Mucosa of descending colon (tissue), 3 donors: ENCODE measurements around the gene USP17L27. TPM values are rescaled to one million over a fixed set of nuclear protein-coding genes. Genes with fewer than 3 reads are reported as not detected.
"Not testable (repeated sequence)": the region's sequence is repeated elsewhere in the genome, so short reads cannot be mapped to it uniquely, and the experiment has no call there.

ENCODE experiments used
- ATAC-seq: fragments of 200-7000 bp; cut with Tn5 transposase; one replicate; pipeline ENCODE4 v1.9.1; 2020; ENCODE audit warnings: mild to moderate bottlenecking, moderate library complexity
- DNase-seq, 3 donors: peaks; one replicate each; pipeline ENCODE4 v3.0.0-alpha.2; 2020
- H3K36me3 ChIP-seq: fragments of 200-600 bp; one replicate; pipeline ENCODE4 v1.8.0; 2021; ENCODE audit warnings: low read depth, mild to moderate bottlenecking
- H3K4me1 ChIP-seq: fragments of 200-600 bp; one replicate; pipeline ENCODE4 v1.8.0; 2021; ENCODE audit warnings: low read depth, mild to moderate bottlenecking
- H3K4me3 ChIP-seq: fragments of 200-600 bp; one replicate; pipeline ENCODE4 v1.8.0; 2021; ENCODE audit warnings: mild to moderate bottlenecking
- H3K9me3 ChIP-seq: fragments of 200-600 bp; one replicate; pipeline ENCODE4 v1.8.0; 2021; ENCODE audit warnings: mild to moderate bottlenecking
- intact Hi-C, 2 donors: fragments of 100-400 bp; cut with DNase I in 1 of 2; cut with micrococcal nuclease in 1 of 2; formaldehyde crosslinking; loops; one replicate each; pipeline versions ENCODE4 v1.11.0 to v1.11.1; 2022; cut with DNase I, micrococcal nuclease
- long read RNA-seq, 2 donors: library from polyadenylated mRNA; unstranded; transcript quantifications; one replicate each; pipeline ENCODE4 v2.0.0, GENCODE V29; 2019 to 2021
- total RNA-seq, 3 donors: library from RNA; stranded (reverse); fragmentation: NEBNext Ultra II Directional in 2 of 3; extraction: Animal tissue kit (Norgen Biotek cat#: 25700) in 2 of 3; gene quantifications; one replicate each; pipeline versions ENCODE4 v1.2.1 to v1.2.4, GENCODE V29; 2021 to 2023
- donor health status: DM: no; HTN: no; CAD: no; lungs with moderate emphysema.
- donor health status: DM: no; HTN: no; CAD: no.
- donor health status: DM: no; HTN: yes; CAD: no.

USP17L27 gene
- not detected for total RNA-seq
- long read RNA-seq, donor 1 = 0 reads
- long read RNA-seq, donor 2 = 0 reads

- intact Hi-C loops, DNase-seq, H3K9me3 ChIP-seq, ATAC-seq, H3K36me3 ChIP-seq, H3K4me3 ChIP-seq, H3K4me1 ChIP-seq: not testable (repeated sequence)
These were observed at the start of gene USP17L27 for GRCh38 chr4:9343848-9344247. Gene USP17L27, plus strand, starts transcription at chr4:9344148. Its CDS starts 0 bp downstream, at chr4:9344148.

- H3K4me3 ChIP-seq, ATAC-seq, H3K36me3 ChIP-seq, DNase-seq, H3K4me1 ChIP-seq, intact Hi-C loops, H3K9me3 ChIP-seq: not testable (repeated sequence)
These were observed 19.8 kb upstream of the USP17L27 start for GRCh38 chr4:9324191-9324590.

GRCh38 chr4:9324865-9325264 is 19.1 kb upstream of the USP17L27 start, which contains the start of gene USP17L24:
Gene USP17L24, plus strand, starts transcription at chr4:9325165. Its CDS starts 0 bp downstream, at chr4:9325165.
- H3K4me3 ChIP-seq, ATAC-seq, intact Hi-C loops, H3K4me1 ChIP-seq, DNase-seq, H3K9me3 ChIP-seq, H3K36me3 ChIP-seq: not testable (repeated sequence)

GRCh38 chr4:9329611-9330010 is 14.3 kb upstream of the USP17L27 start, which contains the start of gene USP17L25:
Gene USP17L25, plus strand, starts transcription at chr4:9329911. Its CDS starts 0 bp downstream, at chr4:9329911.
- H3K4me1 ChIP-seq, DNase-seq, H3K4me3 ChIP-seq, ATAC-seq, H3K36me3 ChIP-seq, intact Hi-C loops, H3K9me3 ChIP-seq: not testable (repeated sequence)

GRCh38 chr4:9334358-9334757 is 9.6 kb upstream of the USP17L27 start, which contains the start of gene USP17L26:
Gene USP17L26, plus strand, starts transcription at chr4:9334658. Its CDS starts 0 bp downstream, at chr4:9334658.
- intact Hi-C loops, H3K9me3 ChIP-seq, H3K4me1 ChIP-seq, H3K4me3 ChIP-seq, DNase-seq, ATAC-seq, H3K36me3 ChIP-seq: not testable (repeated sequence)

- intact Hi-C loops, H3K36me3 ChIP-seq, DNase-seq, H3K4me3 ChIP-seq, H3K9me3 ChIP-seq, ATAC-seq, H3K4me1 ChIP-seq: not testable (repeated sequence)
These were observed 4.8 kb upstream of the USP17L27 start, which contains the start of gene USP17L5 for GRCh38 chr4:9339103-9339502. Gene USP17L5, plus strand, starts transcription at chr4:9339403. Its CDS starts 0 bp downstream, at chr4:9339403.

- intact Hi-C loops, DNase-seq, H3K36me3 ChIP-seq, H3K9me3 ChIP-seq, H3K4me3 ChIP-seq, H3K4me1 ChIP-seq, ATAC-seq: not testable (repeated sequence)
These were observed 4.6 kb downstream of the USP17L27 start, which contains the start of gene USP17L28 for GRCh38 chr4:9348593-9348992. Gene USP17L28, plus strand, starts transcription at chr4:9348893. Its CDS starts 0 bp downstream, at chr4:9348893.

GRCh38 chr4:9350866-9351265 is 6.9 kb downstream of the USP17L27 start:
- H3K36me3 ChIP-seq, ATAC-seq, H3K9me3 ChIP-seq, intact Hi-C loops, H3K4me1 ChIP-seq, H3K4me3 ChIP-seq: not testable (repeated sequence)
- DNase-seq = peak in 1 of 3 donors; percentile 29

GRCh38 chr4:9353338-9353737 is 9.4 kb downstream of the USP17L27 start, which contains the start of gene USP17L29:
Gene USP17L29, plus strand, starts transcription at chr4:9353638. Its CDS starts 0 bp downstream, at chr4:9353638.
- ATAC-seq, H3K36me3 ChIP-seq, H3K4me3 ChIP-seq, DNase-seq, intact Hi-C loops, H3K9me3 ChIP-seq, H3K4me1 ChIP-seq: not testable (repeated sequence)

GRCh38 chr4:9362829-9363228 is 18.9 kb downstream of the USP17L27 start, which contains the start of gene USP17L30:
Gene USP17L30, plus strand, starts transcription at chr4:9363129. Its CDS starts 0 bp downstream, at chr4:9363129.
- intact Hi-C loops, DNase-seq, H3K4me1 ChIP-seq, H3K36me3 ChIP-seq, H3K4me3 ChIP-seq, ATAC-seq, H3K9me3 ChIP-seq: not testable (repeated sequence)

GRCh38 chr4:9379881-9380280 is 35.9 kb downstream of the USP17L27 start:
- ATAC-seq, intact Hi-C loops, H3K4me1 ChIP-seq, H3K9me3 ChIP-seq, H3K4me3 ChIP-seq, H3K36me3 ChIP-seq, DNase-seq: not testable (repeated sequence)
